Neuronal stem cell (in vitro differentiated cells): ENCODE measurements around the gene OPRD1.

ENCODE experiments used
- DNase-seq: peaks from one replicate; pipeline ENCODE4 v3.0.0-alpha.2; 2013; ENCODE audit warnings: low spot score
- H2AFZ ChIP-seq: one replicate; pipeline ENCODE4 v1.6.1; 2013; ENCODE audit warnings: mild to moderate bottlenecking, low read length, inconsistent platforms
- H2AK5ac ChIP-seq: 2 replicates; pipeline ENCODE4 v1.6.1; 2013; ENCODE audit warnings: low read depth, mild to moderate bottlenecking, inconsistent platforms, low read length, moderate library complexity, mixed read lengths
- H2BK120ac ChIP-seq: 2 replicates; pipeline ENCODE4 v1.6.1; 2013; ENCODE audit warnings: low read depth, mild to moderate bottlenecking, inconsistent platforms, low read length, moderate library complexity, mixed read lengths
- H2BK12ac ChIP-seq: one replicate; pipeline ENCODE4 v1.6.1; 2013; ENCODE audit warnings: low read length, inconsistent platforms
- H2BK15ac ChIP-seq: 2 replicates; pipeline ENCODE4 v1.6.1; 2013; ENCODE audit warnings: mild to moderate bottlenecking, low read length, inconsistent platforms, mixed read lengths
- H2BK5ac ChIP-seq: one replicate; pipeline ENCODE4 v1.6.1; 2013; ENCODE audit warnings: inconsistent platforms, mild to moderate bottlenecking, low read length, moderate library complexity
- H3K14ac ChIP-seq: one replicate; pipeline ENCODE4 v1.6.1; 2013; ENCODE audit warnings: low read length, inconsistent platforms
- H3K18ac ChIP-seq: 2 replicates; pipeline ENCODE4 v1.6.1; 2013; ENCODE audit warnings: low read length, inconsistent platforms
- H3K23ac ChIP-seq: 2 replicates; pipeline ENCODE4 v1.6.1; 2013; ENCODE audit warnings: low read depth, mild to moderate bottlenecking, mixed read lengths, low read length, inconsistent platforms; ENCODE audit not compliant: poor library complexity
- H3K27ac ChIP-seq: replicated peaks from 3 replicates; pipeline ENCODE4 v1.5.1; 2013; ENCODE audit warnings: low read length, inconsistent platforms
- H3K27me3 ChIP-seq, 3 experiments: 2 replicates each; pipeline ENCODE4 v1.6.1; 2013; ENCODE audit warnings: low read length in 3 of 3, mild to moderate bottlenecking in 2 of 3, inconsistent platforms in 1 of 3, low read depth in 1 of 3, mixed read lengths in 1 of 3, moderate library complexity in 1 of 3; ENCODE audit not compliant: control insufficient read depth in 3 of 3, insufficient read depth in 3 of 3
- H3K36me3 ChIP-seq, 2 donors: replicated peaks in 1 of 2; 2 replicates each; pipeline ENCODE4 v1.6.1; 2013; ENCODE audit warnings: low read length in 2 of 2; ENCODE audit not compliant: control insufficient read depth in 2 of 2, insufficient read depth in 2 of 2
- H3K4ac ChIP-seq: 2 replicates; pipeline ENCODE4 v1.6.1; 2013; ENCODE audit warnings: inconsistent platforms, mild to moderate bottlenecking, low read length, moderate library complexity
- H3K4me1 ChIP-seq, 2 donors: 1 replicate in 1 of 2; 2 replicates in 1 of 2; pipeline ENCODE4 v1.6.1; 2013; ENCODE audit warnings: low read length in 2 of 2, low read depth in 1 of 2; ENCODE audit not compliant: control insufficient read depth in 2 of 2, insufficient read depth in 1 of 2
- H3K4me2 ChIP-seq: one replicate; pipeline ENCODE4 v1.6.1; 2013; ENCODE audit warnings: mild to moderate bottlenecking, low read length, inconsistent platforms; ENCODE audit not compliant: insufficient read depth, poor library complexity, severe bottlenecking
- H3K4me3 ChIP-seq, 2 donors: 2 replicates each; pipeline ENCODE4 v1.5.1; 2013; ENCODE audit warnings: low read length in 2 of 2, mild to moderate bottlenecking in 2 of 2, inconsistent platforms in 1 of 2, moderate library complexity in 1 of 2
- H3K79me1 ChIP-seq: one replicate; pipeline ENCODE4 v1.6.1; 2013; ENCODE audit warnings: low read depth, mild to moderate bottlenecking, inconsistent platforms, low read length, moderate library complexity
- H3K9ac ChIP-seq: one replicate; pipeline ENCODE4 v1.6.1; 2013; ENCODE audit warnings: mild to moderate bottlenecking, low read depth, low read length, inconsistent platforms; ENCODE audit not compliant: poor library complexity
- H3K9me3 ChIP-seq, 2 donors: replicated peaks in 1 of 2; 2 replicates each; pipeline versions ENCODE3 to v1.6.1; 2013; ENCODE audit warnings: low read length in 2 of 2, mild to moderate bottlenecking in 2 of 2, inconsistent platforms in 1 of 2, low read depth in 1 of 2, mixed read lengths in 1 of 2, moderate library complexity in 1 of 2; ENCODE audit not compliant: control insufficient read depth in 2 of 2, insufficient read depth in 1 of 2
- H4K8ac ChIP-seq: one replicate; pipeline ENCODE4 v1.6.1; 2013; ENCODE audit warnings: low read depth, mild to moderate bottlenecking, inconsistent platforms, low read length, moderate library complexity
- H4K91ac ChIP-seq: one replicate; pipeline ENCODE4 v1.6.1; 2013; ENCODE audit warnings: low read length, low read depth, mild to moderate bottlenecking, inconsistent platforms; ENCODE audit not compliant: poor library complexity
- WGBS, 2 donors: extraction: QIAGEN DNeasy Blood & Tissue Kit; methylation state at CpG; one replicate each; pipeline ENCODE4 v1.1.7; 2013; ENCODE audit warnings: missing lambda C conversion rate in 2 of 2, mixed read lengths in 1 of 2; ENCODE audit not compliant: insufficient read length in 2 of 2, insufficient replicate concordance in 1 of 2; ENCODE audit errors: extremely low coverage in 2 of 2; 5-methylcytosine and 5-hydroxymethylcytosine counted together

The OPRD1 gene

GRCh38 chr1:28905921-28906666 is 94.1 kb downstream of the OPRD1 start:
- H3K18ac ChIP-seq, result no peak overlapping the region
- H2BK15ac ChIP-seq, result no peak overlapping the region
- no peak overlapping the region for H2AFZ ChIP-seq
- DNase-seq, result no peak
- no peaks in the 10 kb centered on the region for H3K27me3 ChIP-seq
- H3K9me3 ChIP-seq, result no peaks in the 10 kb centered on the region
- no peaks in the 10 kb centered on the region for H3K79me1 ChIP-seq
- H3K23ac ChIP-seq, result no peak overlapping the region
- no peak overlapping the region for H3K4ac ChIP-seq
- no peaks in the 10 kb centered on the region for H3K4me1 ChIP-seq
- H3K14ac ChIP-seq, result no peak overlapping the region
- no peak overlapping the region for H2AK5ac ChIP-seq
- no peak overlapping the region for H3K4me3 ChIP-seq
- H2BK5ac ChIP-seq, result no peak overlapping the region
- no peak overlapping the region for H4K91ac ChIP-seq
- H3K9ac ChIP-seq, result no peak overlapping the region
- no peak overlapping the region for H3K27ac ChIP-seq
- no peak overlapping the region for H2BK12ac ChIP-seq
- H2BK120ac ChIP-seq, result no peak overlapping the region
- H4K8ac ChIP-seq, result no peak overlapping the region
- H3K4me2 ChIP-seq, result no peak overlapping the region
- H3K36me3 ChIP-seq, result no peaks in the 10 kb centered on the region
- no CpG with 5 or more reads among the region's 8 CpGs for WGBS, 2 donors

GRCh38 chr1:28909198-28909597 is 97.2 kb downstream of the OPRD1 start:
- Histone ChIP-seq H3K23ac (no peak overlapping the region), H3K27ac (no peak overlapping the region), H3K4ac (no peak overlapping the region), H2BK15ac (no peak overlapping the region), H3K4me1 (peaks cover 6% of the 10 kb centered on the region in 2 donors), H3K4me2 (no peak overlapping the region), H2BK12ac (no peak overlapping the region), H2BK120ac (no peak overlapping the region), H2AFZ (no peak overlapping the region), H3K4me3 (no peak overlapping the region), H3K14ac (no peak overlapping the region), H3K27me3 (no peaks in the 10 kb centered on the region), H3K18ac (no peak overlapping the region), H3K9ac (no peak overlapping the region), H3K79me1 (no peaks in the 10 kb centered on the region), H2AK5ac (no peak overlapping the region), H4K8ac (no peak overlapping the region), H4K91ac (no peak overlapping the region), H2BK5ac (no peak overlapping the region), H3K36me3 (no peaks in the 10 kb centered on the region), H3K9me3 (no peaks in the 10 kb centered on the region)
- DNase-seq, result no peak
- no CpG with 5 or more reads among the region's 2 CpGs for WGBS, 2 donors

GRCh38 chr1:28910379-28911115 is 98.6 kb downstream of the OPRD1 start:
- Histone ChIP-seq H4K8ac (no peak overlapping the region), H3K9ac (no peak overlapping the region), H3K4ac (no peak overlapping the region), H3K4me2 (no peak overlapping the region), H3K18ac (peak overlapping the region; percentile 15), H3K79me1 (no peaks in the 10 kb centered on the region), H3K4me3 (no peak overlapping the region), H2BK5ac (no peak overlapping the region), H2BK12ac (no peak overlapping the region), H3K36me3 (no peaks in the 10 kb centered on the region), H2AFZ (no peak overlapping the region), H3K14ac (no peak overlapping the region), H3K27ac (no peak overlapping the region), H2BK120ac (no peak overlapping the region), H3K9me3 (no peaks in the 10 kb centered on the region), H2BK15ac (no peak overlapping the region), H3K27me3 (no peaks in the 10 kb centered on the region), H3K23ac (peak overlapping the region; percentile 19), H4K91ac (no peak overlapping the region), H3K4me1 (peaks cover 6% of the 10 kb centered on the region in 2 donors), H2AK5ac (no peak overlapping the region)
- DNase-seq, result no peak
- no CpG with 5 or more reads among the region's 7 CpGs for WGBS, 2 donors

- Histone ChIP-seq H3K36me3 (peaks cover 0 to 5% of the 10 kb centered on the region in 2 donors), H4K91ac (no peak overlapping the region), H3K4me3 (peak overlapping the region in 1 of 2 donors; percentile 45), H4K8ac (no peak overlapping the region), H2BK5ac (no peak overlapping the region), H3K9ac (no peak overlapping the region), H2AFZ (peak overlapping the region; percentile 86), H2AK5ac (no peak overlapping the region), H2BK12ac (no peak overlapping the region), H2BK15ac (no peak overlapping the region), H3K18ac (peak overlapping the region; percentile 83), H3K27ac (no peak overlapping the region), H3K4me2 (peak overlapping the region; percentile 60), H3K23ac (no peak overlapping the region), H3K79me1 (no peaks in the 10 kb centered on the region), H2BK120ac (no peak overlapping the region), H3K4me1 (peaks cover 9 to 12% of the 10 kb centered on the region in 2 donors), H3K9me3 (no peaks in the 10 kb centered on the region), H3K27me3 (no peaks in the 10 kb centered on the region), H3K4ac (no peak overlapping the region), H3K14ac (no peak overlapping the region)
- DNase-seq, result no peak
- WGBS, 2 donors, result no CpG with 5 or more reads among the region's 10 CpGs
Measured at GRCh38 chr1:28913786-28914227, 101.8 kb downstream of the OPRD1 start.
